Lower leg skin (tissue), 4 donors: ENCODE measurements around the gene COPZ2. TPM values are rescaled to one million over a fixed set of nuclear protein-coding genes. Genes with fewer than 3 reads are reported as not detected.
"Not testable (repeated sequence)": the region's sequence is repeated elsewhere in the genome, so short reads cannot be mapped to it uniquely, and the experiment has no call there.

Source experiments
- DNase-seq, 2 donors: peaks; one replicate each; pipeline ENCODE4 v3.0.0-alpha.2; 2019; ENCODE audit warnings: low spot score in 2 of 2
- H3K4me3 ChIP-seq: fragments of 200-600 bp; sonication (generic); 2 replicates; pipeline ENCODE4 v1.5.1; 2017; ENCODE audit warnings: mild to moderate bottlenecking, low read depth; ENCODE audit not compliant: poor library complexity, severe bottlenecking
- POLR2A ChIP-seq, 2 donors: fragments of 450-650 bp; IDR thresholded peaks; one replicate each; pipeline ENCODE4 v1.6.1; 2016 to 2017; ENCODE audit warnings: antibody characterized with exemption in 2 of 2, mild to moderate bottlenecking in 1 of 2, moderate library complexity in 1 of 2
- WGBS, 2 donors: methylation state at CpG; one replicate each; pipeline ENCODE4 v1.1.5; 2018; 5-methylcytosine and 5-hydroxymethylcytosine counted together
- intact Hi-C: fragments of 100-400 bp; cut with DNase I; formaldehyde crosslinking; loops from one replicate; pipeline ENCODE4 v1.15.0; 2023; ENCODE audit warnings: low total_unique reads
- total RNA-seq, 4 donors: library from RNA; depleted of rRNA; stranded (reverse); fragments of >200 nt; gene quantifications; one replicate each; pipeline ENCODE4 v1.1.0, GENCODE V29; 2016
- TF ChIP-seq, protein P1 (sequence below), 3 donors: fragments of 450-650 bp; IDR thresholded peaks; one replicate each; pipeline ENCODE4 v1.5.1; 2016; ENCODE audit warnings: antibody characterized with exemption in 3 of 3, mild to moderate bottlenecking in 3 of 3, moderate library complexity in 2 of 3

COPZ2 gene
- total RNA-seq, 4 donors from 2014 or later = 9.1 to 16.9 (median 12.9) TPM

DNA sequence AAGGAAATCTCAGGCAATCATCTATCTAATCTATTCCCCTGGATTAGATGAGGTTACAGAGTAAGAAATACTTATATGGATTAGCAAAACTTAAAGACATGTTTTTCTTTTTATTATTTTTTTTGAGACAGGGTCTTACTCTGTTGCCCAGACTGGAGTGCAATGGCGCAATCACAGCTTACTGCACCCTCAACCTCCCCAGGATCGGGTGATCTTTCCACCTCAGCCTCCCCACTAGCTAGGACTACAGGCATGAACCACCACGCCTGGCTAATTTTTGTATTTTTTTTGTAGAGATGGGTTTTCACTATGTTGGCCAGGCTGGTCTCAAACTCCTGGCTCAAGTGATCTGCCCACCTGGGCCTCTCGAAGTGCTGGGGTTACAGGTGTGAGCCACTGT is 7.3 kb upstream of the COPZ2 start:
- WGBS, 2 donors = 78 to 79% methylated on average over 4 of the region's 4 CpGs
- intact Hi-C loops = no loop called here
- DNase-seq = no peak
- no peak for TF ChIP-seq POLR2A (IDR thresholded peaks at IDR 0.05)
- TF ChIP-seq, protein P1, sequence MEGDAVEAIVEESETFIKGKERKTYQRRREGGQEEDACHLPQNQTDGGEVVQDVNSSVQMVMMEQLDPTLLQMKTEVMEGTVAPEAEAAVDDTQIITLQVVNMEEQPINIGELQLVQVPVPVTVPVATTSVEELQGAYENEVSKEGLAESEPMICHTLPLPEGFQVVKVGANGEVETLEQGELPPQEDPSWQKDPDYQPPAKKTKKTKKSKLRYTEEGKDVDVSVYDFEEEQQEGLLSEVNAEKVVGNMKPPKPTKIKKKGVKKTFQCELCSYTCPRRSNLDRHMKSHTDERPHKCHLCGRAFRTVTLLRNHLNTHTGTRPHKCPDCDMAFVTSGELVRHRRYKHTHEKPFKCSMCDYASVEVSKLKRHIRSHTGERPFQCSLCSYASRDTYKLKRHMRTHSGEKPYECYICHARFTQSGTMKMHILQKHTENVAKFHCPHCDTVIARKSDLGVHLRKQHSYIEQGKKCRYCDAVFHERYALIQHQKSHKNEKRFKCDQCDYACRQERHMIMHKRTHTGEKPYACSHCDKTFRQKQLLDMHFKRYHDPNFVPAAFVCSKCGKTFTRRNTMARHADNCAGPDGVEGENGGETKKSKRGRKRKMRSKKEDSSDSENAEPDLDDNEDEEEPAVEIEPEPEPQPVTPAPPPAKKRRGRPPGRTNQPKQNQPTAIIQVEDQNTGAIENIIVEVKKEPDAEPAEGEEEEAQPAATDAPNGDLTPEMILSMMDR (IDR thresholded peaks at IDR 0.05) = no peak
- H3K4me3 ChIP-seq = no peak overlapping the region

DNA sequence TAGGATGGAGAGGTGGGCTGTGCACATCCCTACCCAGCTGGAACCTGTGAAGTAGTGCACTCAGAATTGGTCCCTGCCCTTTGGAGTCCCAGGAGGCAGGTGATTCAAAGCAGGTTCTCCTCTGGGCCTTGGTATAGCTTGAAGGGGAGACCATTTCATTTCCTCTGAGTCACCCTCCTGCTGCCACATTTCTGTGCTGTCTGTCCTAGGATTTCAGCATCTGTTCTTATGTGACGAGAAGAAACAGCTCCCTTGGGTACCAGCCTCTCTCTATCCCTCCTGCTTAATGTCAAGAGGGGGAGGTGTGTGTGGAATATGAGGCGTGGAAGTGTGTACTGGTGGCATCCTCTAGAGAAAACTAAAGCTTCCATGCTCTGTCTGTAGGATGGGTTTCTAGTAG is 5.6 kb upstream of the COPZ2 start:
- intact Hi-C loops = no loop called here
- TF ChIP-seq POLR2A (IDR thresholded peaks at IDR 0.05) = no peak
- TF ChIP-seq, protein P1 (IDR thresholded peaks at IDR 0.05) = no peak
- no peak overlapping the region for H3K4me3 ChIP-seq
- 71 to 73% methylated on average over 2 of the region's 2 CpGs for WGBS, 2 donors
- DNase-seq = no peak

- WGBS, 2 donors = 88 to 91% methylated on average over 2 of the region's 2 CpGs
- TF ChIP-seq, protein P1 (IDR thresholded peaks at IDR 0.05) = no peak
- TF ChIP-seq POLR2A (IDR thresholded peaks at IDR 0.05) = no peak
- intact Hi-C loops = no loop called here
- no peak overlapping the region for H3K4me3 ChIP-seq
- DNase-seq = no peak
These were observed 1.1 kb upstream of the COPZ2 start for GRCh38 chr17:48038687-48039086.

- 7 to 8% methylated on average over 13 to 19 of the region's 19 CpGs for WGBS, 2 donors
- no peak overlapping the region for H3K4me3 ChIP-seq
- DNase-seq = no peak
- intact Hi-C loops = no loop called here
- TF ChIP-seq, protein P1 (IDR thresholded peaks at IDR 0.05) = no peak
These were observed 284 bp upstream of the COPZ2 start for GRCh38 chr17:48037838-48038323.

GRCh38 chr17:48036693-48037035 is 933 bp downstream of the COPZ2 start:
- TF ChIP-seq POLR2A (IDR thresholded peaks at IDR 0.05) = no peak
- TF ChIP-seq, protein P1 (IDR thresholded peaks at IDR 0.05) = no peak
- WGBS, 2 donors = 20 to 26% methylated on average over 5 to 6 of the region's 6 CpGs
- intact Hi-C loops = no loop called here
- H3K4me3 ChIP-seq = no peak overlapping the region
- DNase-seq = no peak

DNA sequence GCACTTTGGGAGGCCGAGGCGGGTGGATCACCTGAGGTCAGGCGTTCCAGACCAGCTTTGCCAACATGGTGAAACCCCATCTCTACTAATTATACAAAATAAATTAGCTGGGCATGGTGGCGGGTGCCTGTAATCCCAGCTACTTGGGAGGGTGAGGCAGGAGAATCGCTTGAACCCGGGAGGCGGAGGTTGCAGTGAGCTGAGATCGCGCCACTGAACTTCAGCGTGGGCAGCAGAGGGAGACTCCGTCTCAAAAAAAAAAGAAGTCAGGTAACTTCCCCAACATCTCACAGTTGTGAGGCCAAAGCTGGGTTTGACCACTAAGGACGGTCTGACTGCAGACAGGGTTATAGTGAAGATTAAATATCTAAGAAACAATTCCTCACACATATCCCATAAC is 2.9 kb downstream of the COPZ2 start:
- DNase-seq, H3K4me3 ChIP-seq, intact Hi-C loops: not testable (repeated sequence)
- 92 to 94% methylated on average over 12 of the region's 12 CpGs for WGBS, 2 donors
